ENCODE data around the gene OLFML2A.
"Not testable (repeated sequence)": the region's sequence is repeated elsewhere in the genome, so short reads cannot be mapped to it uniquely, and the experiment has no call there.

The OLFML2A gene

DNA sequence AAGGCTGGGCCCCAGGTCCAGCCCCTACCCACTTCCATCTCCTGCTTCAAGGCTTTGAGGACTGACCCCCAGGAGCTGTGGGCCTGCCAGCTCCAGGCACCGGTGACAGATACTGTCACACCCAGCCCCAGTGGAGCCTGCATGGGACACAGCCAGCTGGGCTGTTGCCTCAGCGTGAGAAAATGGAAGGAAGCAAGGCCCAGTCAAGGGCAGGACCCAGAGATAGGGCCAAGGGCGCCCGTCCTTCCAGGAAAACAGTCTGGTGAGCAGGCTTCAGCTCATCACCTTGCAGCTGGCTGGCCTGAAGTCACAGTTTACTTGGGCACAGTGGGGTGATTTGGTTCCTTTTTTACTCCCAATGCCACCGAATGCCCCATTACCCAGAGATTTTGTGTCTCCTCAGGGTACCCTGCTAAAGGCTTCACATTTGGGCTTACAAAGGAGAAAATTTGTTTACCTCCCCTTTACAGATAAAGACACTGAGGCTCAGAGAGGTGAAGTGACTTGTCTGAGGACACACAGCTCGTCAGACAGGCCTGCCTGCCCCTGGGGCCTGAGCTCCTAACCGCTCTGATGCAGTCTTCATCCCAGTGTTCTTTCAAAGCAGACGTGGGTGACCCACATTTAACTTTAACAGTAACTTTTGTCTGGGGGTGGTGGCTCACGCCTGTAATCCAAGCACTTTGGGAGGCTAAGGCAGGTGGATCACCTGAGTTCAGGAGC, 54.9 kb downstream of the OLFML2A start:
- Histone ChIP-seq H3K9ac (ENCODE audit: low read depth, low read length, poor library complexity, severe bottlenecking) (no peak overlapping the region), H3K36me3 (ENCODE audit: insufficient read depth, low read length) (no peaks in the 10 kb centered on the region), H2AFZ (ENCODE audit: low read length) (no peak overlapping the region)

DNA sequence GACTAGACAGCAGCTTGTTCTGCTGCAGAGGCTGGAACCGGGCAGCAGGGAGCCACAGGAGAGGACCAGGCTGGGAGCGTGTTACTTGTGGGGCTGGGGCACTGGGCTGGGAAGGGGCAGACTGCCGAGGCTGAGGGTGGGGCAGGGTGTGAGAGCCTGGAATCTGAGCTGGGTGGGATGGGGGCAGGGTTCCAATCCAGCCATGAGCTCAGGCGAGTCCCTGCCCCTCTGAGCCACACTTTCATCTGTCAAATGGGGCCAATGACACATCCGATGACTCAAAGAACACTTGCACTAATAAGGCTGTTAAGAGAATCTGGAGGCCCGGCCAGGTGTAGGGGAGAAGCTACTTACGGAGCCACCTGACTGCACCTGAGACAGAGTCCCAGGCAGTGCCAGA, 57.7 kb downstream of the OLFML2A start:
- Histone ChIP-seq H3K9me2 (replicated peaks; ENCODE audit: low read depth, low read length) (no peaks in the 10 kb centered on the region), H3K4me3 (ENCODE audit: low read length, poor library complexity, severe bottlenecking) (no peak overlapping the region), H3K9me3 (ENCODE audit: insufficient read depth, low read depth, low read length) (no peaks in the 10 kb centered on the region), H3K27me3 (ENCODE audit: insufficient read depth, low read length, poor library complexity, severe bottlenecking) (no peaks in the 10 kb centered on the region), H3K79me2 (ENCODE audit: insufficient read depth, low read length) (no peaks in the 10 kb centered on the region), H3K9ac (ENCODE audit: low read depth, low read length, poor library complexity, severe bottlenecking) (no peak overlapping the region), H3K4me1 (ENCODE audit: insufficient read depth, low read length, poor library complexity, severe bottlenecking) (no peaks in the 10 kb centered on the region), H3K36me3 (ENCODE audit: insufficient read depth, low read length) (no peaks in the 10 kb centered on the region), H3F3A (ENCODE audit: low read depth) (no peaks in the 10 kb centered on the region), H4K20me1 (ENCODE audit: insufficient read depth, low read length, poor library complexity, severe bottlenecking) (no peaks in the 10 kb centered on the region), H2AFZ (ENCODE audit: low read length) (no peak overlapping the region), H3K4me2 (ENCODE audit: low read depth, low read length, poor library complexity, severe bottlenecking) (no peak overlapping the region)
- TF ChIP-seq, protein P1, sequence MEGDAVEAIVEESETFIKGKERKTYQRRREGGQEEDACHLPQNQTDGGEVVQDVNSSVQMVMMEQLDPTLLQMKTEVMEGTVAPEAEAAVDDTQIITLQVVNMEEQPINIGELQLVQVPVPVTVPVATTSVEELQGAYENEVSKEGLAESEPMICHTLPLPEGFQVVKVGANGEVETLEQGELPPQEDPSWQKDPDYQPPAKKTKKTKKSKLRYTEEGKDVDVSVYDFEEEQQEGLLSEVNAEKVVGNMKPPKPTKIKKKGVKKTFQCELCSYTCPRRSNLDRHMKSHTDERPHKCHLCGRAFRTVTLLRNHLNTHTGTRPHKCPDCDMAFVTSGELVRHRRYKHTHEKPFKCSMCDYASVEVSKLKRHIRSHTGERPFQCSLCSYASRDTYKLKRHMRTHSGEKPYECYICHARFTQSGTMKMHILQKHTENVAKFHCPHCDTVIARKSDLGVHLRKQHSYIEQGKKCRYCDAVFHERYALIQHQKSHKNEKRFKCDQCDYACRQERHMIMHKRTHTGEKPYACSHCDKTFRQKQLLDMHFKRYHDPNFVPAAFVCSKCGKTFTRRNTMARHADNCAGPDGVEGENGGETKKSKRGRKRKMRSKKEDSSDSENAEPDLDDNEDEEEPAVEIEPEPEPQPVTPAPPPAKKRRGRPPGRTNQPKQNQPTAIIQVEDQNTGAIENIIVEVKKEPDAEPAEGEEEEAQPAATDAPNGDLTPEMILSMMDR (conservative IDR thresholded peaks at IDR 0.05; ENCODE audit: low read length), result no peak
- TF ChIP-seq EZH2phosphoT487 (IDR thresholded peaks at IDR 0.05; ENCODE audit: borderline replicate concordance), result no peak

More for the DNA sequence above, 54.9 kb downstream of the OLFML2A start:
- no peaks in the 10 kb centered on the region for H3K4me1 ChIP-seq (ENCODE audit: insufficient read depth, low read length, poor library complexity, severe bottlenecking)
- H3F3A ChIP-seq (ENCODE audit: low read depth), result no peaks in the 10 kb centered on the region
- no peaks in the 10 kb centered on the region for H4K20me1 ChIP-seq (ENCODE audit: insufficient read depth, low read length, poor library complexity, severe bottlenecking)
- TF ChIP-seq EZH2phosphoT487 (IDR thresholded peaks at IDR 0.05; ENCODE audit: borderline replicate concordance), result no peak
- TF ChIP-seq, protein P1 (conservative IDR thresholded peaks at IDR 0.05; ENCODE audit: low read length), result no peak
- H3K4me3 ChIP-seq (ENCODE audit: low read length, poor library complexity, severe bottlenecking), result no peak overlapping the region
- H3K27me3 ChIP-seq (ENCODE audit: insufficient read depth, low read length, poor library complexity, severe bottlenecking), result no peaks in the 10 kb centered on the region
- H3K4me2 ChIP-seq (ENCODE audit: low read depth, low read length, poor library complexity, severe bottlenecking), result no peak overlapping the region
- H3K9me3 ChIP-seq (ENCODE audit: insufficient read depth, low read depth, low read length), result no peaks in the 10 kb centered on the region
- H3K9me2 ChIP-seq (replicated peaks; ENCODE audit: low read depth, low read length), result no peaks in the 10 kb centered on the region
- no peaks in the 10 kb centered on the region for H3K79me2 ChIP-seq (ENCODE audit: insufficient read depth, low read length)

DNA sequence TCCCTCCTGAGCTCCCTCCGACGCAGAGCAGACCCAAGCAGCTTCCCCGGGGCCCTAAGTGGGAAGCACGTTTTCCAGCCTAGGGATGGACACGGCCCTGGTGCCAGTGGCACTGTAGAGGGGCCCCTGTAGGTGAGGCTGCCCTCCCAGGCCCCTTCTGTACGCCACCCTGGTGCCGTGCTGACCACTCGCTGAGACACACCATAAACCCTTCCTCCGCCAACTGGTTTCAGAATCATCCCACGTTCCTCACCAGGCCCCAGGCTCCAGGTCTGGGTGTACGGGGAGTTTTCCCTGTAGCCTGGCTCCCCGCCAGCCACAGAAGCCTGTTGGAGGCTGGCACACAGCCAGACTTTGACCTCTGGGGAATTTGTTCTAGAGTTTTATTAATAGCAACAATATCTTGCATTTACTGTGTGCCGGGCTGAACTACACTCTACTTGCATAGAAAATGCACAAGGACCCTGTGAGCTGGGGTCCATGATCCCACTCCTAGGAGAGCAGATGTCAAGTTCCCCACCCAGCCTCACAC, 58.2 kb downstream of the OLFML2A start:
- Histone ChIP-seq H3K4me2 (ENCODE audit: low read depth, low read length, poor library complexity, severe bottlenecking) (no peak overlapping the region), H3K36me3 (ENCODE audit: insufficient read depth, low read length) (no peaks in the 10 kb centered on the region), H3F3A (ENCODE audit: low read depth) (no peaks in the 10 kb centered on the region), H3K9me2 (replicated peaks; ENCODE audit: low read depth, low read length) (no peaks in the 10 kb centered on the region), H2AFZ (ENCODE audit: low read length) (no peak overlapping the region), H3K9me3 (ENCODE audit: insufficient read depth, low read depth, low read length) (no peaks in the 10 kb centered on the region), H3K4me3 (ENCODE audit: low read length, poor library complexity, severe bottlenecking) (no peak overlapping the region), H3K4me1 (ENCODE audit: insufficient read depth, low read length, poor library complexity, severe bottlenecking) (no peaks in the 10 kb centered on the region), H3K9ac (ENCODE audit: low read depth, low read length, poor library complexity, severe bottlenecking) (no peak overlapping the region), H4K20me1 (ENCODE audit: insufficient read depth, low read length, poor library complexity, severe bottlenecking) (no peaks in the 10 kb centered on the region), H3K79me2 (ENCODE audit: insufficient read depth, low read length) (no peaks in the 10 kb centered on the region), H3K27me3 (ENCODE audit: insufficient read depth, low read length, poor library complexity, severe bottlenecking) (no peaks in the 10 kb centered on the region)
- TF ChIP-seq, protein P1 (conservative IDR thresholded peaks at IDR 0.05; ENCODE audit: low read length), result no peak
- no peak for TF ChIP-seq EZH2phosphoT487 (IDR thresholded peaks at IDR 0.05; ENCODE audit: borderline replicate concordance)

DNA sequence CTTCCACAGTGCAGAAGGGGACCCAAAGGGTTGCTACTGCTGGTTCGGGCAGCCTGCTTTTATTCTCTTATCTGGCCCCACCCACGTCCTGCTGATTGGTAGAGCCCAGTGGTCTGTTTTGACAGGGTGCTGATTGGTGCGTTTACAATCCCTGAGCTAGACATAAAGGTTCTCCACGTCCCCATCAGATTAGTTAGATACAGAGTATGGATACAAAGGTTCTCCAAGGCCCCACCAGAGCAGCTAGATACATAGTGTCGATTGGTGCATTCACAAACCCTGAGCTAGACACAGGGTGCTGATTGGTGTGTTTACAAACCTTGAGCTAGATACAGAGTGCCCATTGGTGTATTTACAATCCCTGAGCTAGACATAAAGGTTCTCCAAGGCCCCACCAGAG, 61.2 kb downstream of the OLFML2A start:
- H4K20me1 ChIP-seq (ENCODE audit: insufficient read depth, low read length, poor library complexity, severe bottlenecking); H3K79me2 ChIP-seq (ENCODE audit: insufficient read depth, low read length); H3K9me3 ChIP-seq (ENCODE audit: insufficient read depth, low read depth, low read length); H3K9me2 ChIP-seq (replicated peaks; ENCODE audit: low read depth, low read length); H3K4me3 ChIP-seq (ENCODE audit: low read length, poor library complexity, severe bottlenecking); H3K4me2 ChIP-seq (ENCODE audit: low read depth, low read length, poor library complexity, severe bottlenecking); H3K36me3 ChIP-seq (ENCODE audit: insufficient read depth, low read length); H3K4me1 ChIP-seq (ENCODE audit: insufficient read depth, low read length, poor library complexity, severe bottlenecking); H3K9ac ChIP-seq (ENCODE audit: low read depth, low read length, poor library complexity, severe bottlenecking); H3K27me3 ChIP-seq (ENCODE audit: insufficient read depth, low read length, poor library complexity, severe bottlenecking); H2AFZ ChIP-seq (ENCODE audit: low read length); H3F3A ChIP-seq (ENCODE audit: low read depth): not testable (repeated sequence)

DNA sequence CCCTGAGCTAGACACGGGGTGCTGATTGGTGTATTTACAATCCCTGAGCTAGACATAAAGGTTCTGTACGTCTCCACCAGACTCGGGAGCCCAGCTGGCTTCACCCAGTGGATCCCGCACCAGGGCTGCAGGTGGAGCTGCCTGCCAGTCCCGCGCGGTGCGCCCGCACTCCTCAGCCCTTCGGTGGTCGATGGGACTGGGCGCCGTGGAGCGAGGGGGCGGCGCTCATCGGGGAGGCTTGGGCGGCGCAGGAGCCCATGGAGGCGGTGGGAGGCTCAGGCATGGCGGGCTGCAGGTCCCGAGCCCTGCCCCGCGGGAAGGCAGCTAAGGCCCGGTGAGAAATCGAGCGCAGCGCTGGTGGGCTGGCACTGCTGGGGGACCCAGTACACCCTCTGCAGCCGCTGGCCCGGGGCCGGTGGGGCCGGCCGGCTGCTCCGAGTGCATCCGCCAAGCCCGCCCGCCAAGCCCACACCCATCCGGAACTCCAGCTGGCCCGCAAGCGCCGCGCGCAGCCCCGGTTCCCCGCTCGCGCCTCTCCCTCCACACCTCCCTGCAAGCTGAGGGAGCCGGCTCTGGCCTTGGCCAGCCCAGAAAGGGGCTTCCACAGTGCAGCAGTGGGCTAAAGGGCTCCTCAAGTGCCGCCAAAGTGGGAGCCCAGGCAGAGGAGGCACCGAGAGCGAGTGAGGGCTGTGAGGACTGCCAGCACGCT, 61.8 kb downstream of the OLFML2A start:
- not testable (repeated sequence) for H3K27me3 ChIP-seq (ENCODE audit: insufficient read depth, low read length, poor library complexity, severe bottlenecking); H3K4me3 ChIP-seq (ENCODE audit: low read length, poor library complexity, severe bottlenecking)

More for the DNA sequence above, 61.8 kb downstream of the OLFML2A start:
- H3K9me2 ChIP-seq (replicated peaks; ENCODE audit: low read depth, low read length); H3K79me2 ChIP-seq (ENCODE audit: insufficient read depth, low read length); H3K36me3 ChIP-seq (ENCODE audit: insufficient read depth, low read length); H3K9me3 ChIP-seq (ENCODE audit: insufficient read depth, low read depth, low read length); H2AFZ ChIP-seq (ENCODE audit: low read length); H3K4me1 ChIP-seq (ENCODE audit: insufficient read depth, low read length, poor library complexity, severe bottlenecking); H3K9ac ChIP-seq (ENCODE audit: low read depth, low read length, poor library complexity, severe bottlenecking); H4K20me1 ChIP-seq (ENCODE audit: insufficient read depth, low read length, poor library complexity, severe bottlenecking); H3F3A ChIP-seq (ENCODE audit: low read depth); H3K4me2 ChIP-seq (ENCODE audit: low read depth, low read length, poor library complexity, severe bottlenecking): not testable (repeated sequence)
